GM12801 (cell line): ENCODE measurements around the gene OGFOD1.

Experiments
- CTCF ChIP-seq: IDR thresholded peaks from one replicate; pipeline ENCODE4 v1.5.1; 2011; ENCODE audit warnings: control low read depth; ENCODE audit not compliant: insufficient read length; ENCODE audit errors: extremely low read depth

The OGFOD1 gene

GRCh38 chr16:56510544-56510943 lies 59.2 kb downstream of the OGFOD1 start:
- no peak for TF ChIP-seq CTCF

GRCh38 chr16:56512025-56512424 lies 60.7 kb downstream of the OGFOD1 start:
- no peak for TF ChIP-seq CTCF

DNA sequence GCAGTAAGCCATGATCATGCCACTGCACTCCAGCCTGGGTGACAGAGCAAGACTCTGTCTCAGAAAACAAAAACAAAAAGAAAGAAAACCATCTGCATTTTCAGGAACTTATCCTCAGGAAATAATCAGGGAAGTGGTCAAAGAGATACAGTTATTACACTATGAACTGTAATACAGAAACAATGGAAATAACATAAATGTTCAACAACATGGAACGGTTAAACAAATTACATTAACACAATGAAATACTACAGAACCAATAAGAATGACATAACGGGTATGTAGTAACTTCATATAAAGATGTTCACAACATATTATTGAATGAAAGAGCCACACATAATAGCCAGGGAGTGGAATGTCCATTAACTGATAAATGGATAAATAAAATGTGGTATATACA lies 61.7 kb downstream of the OGFOD1 start:
- no peak for TF ChIP-seq CTCF

- TF ChIP-seq CTCF, result no peak
Measured at GRCh38 chr16:56513972-56514371, 62.6 kb downstream of the OGFOD1 start.

GRCh38 chr16:56514845-56515244 lies 63.5 kb downstream of the OGFOD1 start:
- no peak for TF ChIP-seq CTCF

DNA sequence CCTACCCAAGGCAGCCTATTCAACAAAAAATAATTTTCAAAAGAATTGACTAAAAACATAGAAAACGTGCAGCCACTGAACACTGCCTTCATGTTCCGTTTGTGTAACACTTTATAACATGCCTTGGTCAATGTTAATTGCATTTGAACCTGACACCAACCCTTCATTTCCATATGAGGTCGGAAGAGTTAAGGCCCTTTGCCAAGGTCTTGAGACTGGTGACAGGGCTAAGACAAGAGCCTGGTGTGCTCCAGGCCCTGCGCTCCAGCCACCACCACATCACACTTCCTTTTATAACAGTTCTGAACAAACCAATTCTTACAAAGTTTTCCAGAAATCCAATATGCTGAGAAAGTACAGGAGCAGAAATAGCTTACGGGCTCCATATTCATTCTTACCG lies 64.3 kb downstream of the OGFOD1 start:
- no peak for TF ChIP-seq CTCF

- TF ChIP-seq CTCF, result no peak
Measured at GRCh38 chr16:56517206-56517605, 65.9 kb downstream of the OGFOD1 start.

- TF ChIP-seq CTCF, result no peak
Measured at GRCh38 chr16:56518425-56518824, 67.1 kb downstream of the OGFOD1 start.
